WI38 (cell line): ENCODE results near the gene TLCD3B.
A peak's percentile ranks its signal among the peaks of the same experiment; 100 is the strongest.

Experiments used
- H3K4me3 ChIP-seq: 2 replicates; pipeline ENCODE4 v1.5.1; 2011; ENCODE audit warnings: low read depth, mild to moderate bottlenecking, control low read depth, low read length
- TF ChIP-seq, protein P1 (sequence below): IDR thresholded peaks from 2 replicates; pipeline ENCODE4 v1.5.1; 2012; ENCODE audit warnings: low read depth, mild to moderate bottlenecking, control low read depth, low read length

TLCD3B gene

DNA sequence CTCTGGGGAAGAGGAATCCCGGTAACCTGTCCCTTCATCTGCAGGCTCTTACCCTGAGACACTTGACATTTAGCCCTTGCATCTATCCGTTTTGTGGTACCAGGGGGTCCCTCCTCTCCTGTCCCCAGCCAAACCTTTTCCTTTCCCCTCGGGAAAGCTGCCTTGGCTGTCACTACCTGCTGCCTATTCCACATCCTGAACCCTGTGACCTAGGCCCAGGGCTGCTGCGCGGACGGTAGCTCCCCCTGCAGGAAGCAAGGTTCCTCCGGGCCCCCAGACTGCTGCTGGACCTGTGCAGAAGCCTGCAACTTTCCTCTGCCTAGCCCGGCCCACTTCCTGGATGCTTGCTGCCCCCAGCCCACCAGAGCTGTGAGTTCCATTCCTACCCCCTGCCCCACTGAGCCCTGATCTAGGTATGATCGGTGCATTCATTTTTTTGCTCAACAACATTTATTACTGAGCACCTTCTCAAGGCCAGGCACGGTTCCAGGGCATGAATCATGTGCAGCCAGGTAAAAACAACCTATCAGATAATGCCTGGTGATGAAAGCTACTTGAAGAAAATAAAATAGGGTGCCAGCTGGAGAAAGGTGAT is 24.0 kb upstream of the TLCD3B start:
- no peak overlapping the region for H3K4me3 ChIP-seq
- TF ChIP-seq, protein P1, sequence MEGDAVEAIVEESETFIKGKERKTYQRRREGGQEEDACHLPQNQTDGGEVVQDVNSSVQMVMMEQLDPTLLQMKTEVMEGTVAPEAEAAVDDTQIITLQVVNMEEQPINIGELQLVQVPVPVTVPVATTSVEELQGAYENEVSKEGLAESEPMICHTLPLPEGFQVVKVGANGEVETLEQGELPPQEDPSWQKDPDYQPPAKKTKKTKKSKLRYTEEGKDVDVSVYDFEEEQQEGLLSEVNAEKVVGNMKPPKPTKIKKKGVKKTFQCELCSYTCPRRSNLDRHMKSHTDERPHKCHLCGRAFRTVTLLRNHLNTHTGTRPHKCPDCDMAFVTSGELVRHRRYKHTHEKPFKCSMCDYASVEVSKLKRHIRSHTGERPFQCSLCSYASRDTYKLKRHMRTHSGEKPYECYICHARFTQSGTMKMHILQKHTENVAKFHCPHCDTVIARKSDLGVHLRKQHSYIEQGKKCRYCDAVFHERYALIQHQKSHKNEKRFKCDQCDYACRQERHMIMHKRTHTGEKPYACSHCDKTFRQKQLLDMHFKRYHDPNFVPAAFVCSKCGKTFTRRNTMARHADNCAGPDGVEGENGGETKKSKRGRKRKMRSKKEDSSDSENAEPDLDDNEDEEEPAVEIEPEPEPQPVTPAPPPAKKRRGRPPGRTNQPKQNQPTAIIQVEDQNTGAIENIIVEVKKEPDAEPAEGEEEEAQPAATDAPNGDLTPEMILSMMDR = 0 out of 2 replicates have a peak, but pooled peaks have one; percentile 11

DNA sequence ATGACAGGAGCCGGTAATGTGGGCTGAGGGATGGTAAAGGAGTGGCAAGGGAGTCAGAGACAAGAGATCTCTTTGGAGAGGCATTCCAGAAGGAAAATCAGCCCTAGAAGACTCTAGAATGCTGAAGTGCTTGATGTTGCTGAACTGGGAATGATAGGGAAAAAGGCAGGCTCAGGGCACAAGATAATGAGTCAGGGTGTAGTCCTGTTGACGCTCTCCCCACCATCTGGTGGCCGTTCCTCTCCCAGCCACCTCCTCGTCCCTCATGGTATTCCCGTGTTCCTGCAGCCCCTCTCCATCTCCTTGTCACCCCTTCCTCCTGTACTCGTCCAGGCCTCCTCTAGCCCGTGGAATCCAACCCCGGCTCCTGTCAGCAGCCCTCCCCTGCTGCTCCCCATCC is 23.4 kb upstream of the TLCD3B start:
- peak overlapping the region; percentile 74 for H3K4me3 ChIP-seq
- TF ChIP-seq, protein P1 = no peak

DNA sequence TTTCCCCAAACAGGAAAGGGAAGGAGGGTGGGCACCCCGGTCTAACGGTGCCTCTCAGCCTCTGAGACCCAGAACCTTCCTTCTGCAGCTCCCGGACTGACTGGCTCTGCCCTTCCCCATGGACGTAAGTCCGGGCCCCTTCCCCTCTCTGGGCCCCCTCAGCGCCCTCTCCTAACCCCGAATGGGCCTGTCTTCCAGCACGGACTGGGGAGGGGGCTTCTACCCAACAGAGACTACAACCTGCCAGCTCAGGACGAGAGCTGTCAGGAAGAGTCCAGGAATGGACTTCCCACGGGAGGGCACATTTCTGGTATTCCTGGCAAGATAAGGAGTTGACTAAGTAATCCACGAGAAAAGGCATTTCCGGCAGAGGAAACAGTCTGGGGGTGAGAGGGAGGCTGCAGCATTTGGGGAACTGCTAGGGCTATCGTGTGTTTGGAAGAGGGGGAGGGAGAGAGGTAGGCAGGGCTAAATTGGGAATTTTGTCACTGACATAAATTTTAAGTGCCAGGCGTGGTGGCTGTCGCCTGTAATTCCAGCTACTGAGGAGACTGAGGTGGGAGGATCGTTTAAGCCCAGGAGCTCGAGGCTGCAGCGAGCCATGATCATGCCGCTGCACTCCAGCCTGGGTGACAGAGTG is 22.4 kb upstream of the TLCD3B start:
- peak overlapping the region; percentile 74 for H3K4me3 ChIP-seq
- TF ChIP-seq, protein P1 = no peak

DNA sequence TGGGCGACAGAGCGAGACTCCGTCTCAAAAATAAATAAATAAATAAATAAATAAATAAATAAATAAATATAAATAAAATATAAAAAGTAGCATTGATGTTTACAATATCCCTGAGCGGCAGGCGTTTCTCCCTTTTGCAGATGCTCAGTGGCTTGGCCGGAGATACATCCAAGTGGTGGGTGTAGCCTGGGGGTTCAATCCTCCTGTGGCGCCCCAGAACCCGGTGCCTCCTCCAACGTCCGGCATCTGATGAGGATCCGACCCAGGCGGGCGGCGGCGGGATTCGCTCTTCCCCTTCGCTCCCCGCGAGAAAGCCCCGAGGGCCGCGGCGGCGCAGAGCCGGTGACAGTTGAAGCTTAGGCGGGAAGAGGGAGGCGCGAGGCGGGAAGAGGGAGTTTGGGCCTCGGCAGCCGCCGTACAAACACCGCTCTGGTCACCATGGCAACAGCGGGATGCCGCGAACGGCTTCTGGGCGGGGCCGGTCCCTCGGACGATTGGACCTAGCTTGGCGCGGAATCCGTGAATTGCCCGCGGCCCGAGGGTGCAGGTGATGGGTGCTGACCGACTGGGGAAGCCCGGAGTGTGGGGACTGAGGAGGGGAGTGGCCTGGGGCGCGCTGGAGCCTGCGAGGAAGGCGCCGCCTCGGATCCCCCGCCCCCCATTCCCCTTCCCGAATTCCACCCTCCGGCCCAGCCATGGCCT is 21.8 kb upstream of the TLCD3B start:
- peak overlapping the region; percentile 74 for H3K4me3 ChIP-seq
- TF ChIP-seq, protein P1 = no peak

DNA sequence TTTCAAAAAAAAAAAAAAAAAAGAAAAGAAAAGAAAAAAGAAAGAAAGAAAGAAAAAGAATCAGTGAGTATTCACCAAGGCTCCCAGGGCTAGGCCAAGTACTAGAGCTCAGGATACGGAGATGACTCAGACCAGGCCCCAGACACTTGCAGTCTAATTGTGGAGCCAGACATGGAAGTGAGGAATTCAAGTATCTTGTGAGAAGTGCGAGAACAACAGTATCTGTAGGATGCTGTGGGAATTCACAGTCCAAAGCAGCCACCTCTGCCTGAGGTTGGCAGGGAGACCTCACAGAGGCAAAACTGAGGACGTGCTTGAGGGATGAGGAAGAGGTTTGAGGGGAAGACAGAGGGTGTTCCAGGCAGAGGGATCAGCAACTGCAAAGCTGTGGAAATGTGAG is 20.4 kb upstream of the TLCD3B start:
- TF ChIP-seq, protein P1 = no peak
- no peak overlapping the region for H3K4me3 ChIP-seq

DNA sequence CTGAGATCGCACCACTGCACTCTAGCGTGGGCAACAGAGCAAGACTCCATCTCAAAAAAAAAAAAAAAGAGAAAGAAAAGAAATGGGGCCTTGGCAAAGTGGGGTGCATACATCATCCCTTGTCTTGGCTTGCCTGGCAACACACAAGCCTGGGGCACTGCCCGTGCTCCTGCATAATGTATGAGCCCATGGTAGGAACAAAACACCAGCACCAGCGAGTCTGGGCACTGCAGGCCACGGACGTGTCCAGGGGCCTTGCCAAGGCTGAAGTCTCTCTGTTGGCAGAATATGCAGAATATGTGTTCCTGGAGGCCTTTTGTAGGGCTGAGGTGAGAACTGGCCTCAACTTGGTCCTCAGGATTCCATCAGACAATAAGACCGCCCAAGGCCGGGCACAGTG is 18.8 kb upstream of the TLCD3B start:
- H3K4me3 ChIP-seq = no peak overlapping the region
- TF ChIP-seq, protein P1 = no peak

DNA sequence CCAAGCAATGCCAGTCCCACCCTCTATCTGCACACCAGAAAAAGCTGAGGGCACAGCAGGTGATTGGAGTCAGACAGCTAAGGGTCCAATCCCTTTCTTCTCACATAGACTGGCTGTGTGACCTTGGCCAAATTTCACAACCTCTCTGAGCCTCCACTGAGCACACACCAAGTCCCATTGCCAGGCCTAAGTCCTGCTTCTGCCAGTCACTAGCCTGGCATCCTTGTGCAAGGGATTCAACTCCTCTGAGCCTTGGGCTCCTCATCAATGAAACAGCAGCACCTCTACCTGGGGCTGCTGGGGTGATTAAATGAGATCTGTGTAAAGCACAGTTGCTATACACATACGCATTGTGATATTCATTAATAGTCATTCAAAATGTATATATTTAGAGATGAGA is 15.5 kb upstream of the TLCD3B start:
- TF ChIP-seq, protein P1 = no peak
- no peak overlapping the region for H3K4me3 ChIP-seq
